NB4 (cell line): ENCODE data around the gene RAPSN.

Source experiments
- CTCF ChIP-seq: IDR thresholded peaks from one replicate; pipeline ENCODE4 v1.5.1; 2012; ENCODE audit warnings: low read depth, low read length
- MAX ChIP-seq: IDR thresholded peaks from 2 replicates; pipeline ENCODE4 v1.6.1; 2011; ENCODE audit warnings: low read depth, low read length
- POLR2A ChIP-seq: IDR thresholded peaks from 2 replicates; pipeline ENCODE4 v1.6.1; 2011; ENCODE audit warnings: mild to moderate bottlenecking; ENCODE audit not compliant: insufficient read length; ENCODE audit errors: extremely low read depth

- TF ChIP-seq CTCF (no peak), MAX (no peak), POLR2A (no peak)
Measured at GRCh38 chr11:47395223-47396048, 53.5 kb downstream of the RAPSN start.
